GM12873 (cell line): ENCODE measurements around the gene CARD11.

Experiments used
- TF ChIP-seq, protein P1 (sequence below): IDR thresholded peaks from 2 replicates; pipeline ENCODE4 v1.5.1; 2012; ENCODE audit warnings: low read depth, mild to moderate bottlenecking, moderate library complexity, low read length, control low read depth; ENCODE audit not compliant: insufficient read depth; ENCODE audit errors: missing control alignments

CARD11 gene

GRCh38 chr7:2858621-2859020, 185.0 kb downstream of the CARD11 start:
- TF ChIP-seq, protein P1, sequence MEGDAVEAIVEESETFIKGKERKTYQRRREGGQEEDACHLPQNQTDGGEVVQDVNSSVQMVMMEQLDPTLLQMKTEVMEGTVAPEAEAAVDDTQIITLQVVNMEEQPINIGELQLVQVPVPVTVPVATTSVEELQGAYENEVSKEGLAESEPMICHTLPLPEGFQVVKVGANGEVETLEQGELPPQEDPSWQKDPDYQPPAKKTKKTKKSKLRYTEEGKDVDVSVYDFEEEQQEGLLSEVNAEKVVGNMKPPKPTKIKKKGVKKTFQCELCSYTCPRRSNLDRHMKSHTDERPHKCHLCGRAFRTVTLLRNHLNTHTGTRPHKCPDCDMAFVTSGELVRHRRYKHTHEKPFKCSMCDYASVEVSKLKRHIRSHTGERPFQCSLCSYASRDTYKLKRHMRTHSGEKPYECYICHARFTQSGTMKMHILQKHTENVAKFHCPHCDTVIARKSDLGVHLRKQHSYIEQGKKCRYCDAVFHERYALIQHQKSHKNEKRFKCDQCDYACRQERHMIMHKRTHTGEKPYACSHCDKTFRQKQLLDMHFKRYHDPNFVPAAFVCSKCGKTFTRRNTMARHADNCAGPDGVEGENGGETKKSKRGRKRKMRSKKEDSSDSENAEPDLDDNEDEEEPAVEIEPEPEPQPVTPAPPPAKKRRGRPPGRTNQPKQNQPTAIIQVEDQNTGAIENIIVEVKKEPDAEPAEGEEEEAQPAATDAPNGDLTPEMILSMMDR: no peak

GRCh38 chr7:2856388-2857169, 187.1 kb downstream of the CARD11 start:
- TF ChIP-seq, protein P1: no peak
